HL-60 (cell line): Measurements from ENCODE around the gene ASIC3.

Experiments used
- DNase-seq, 2 experiments: peaks; one replicate each; pipeline ENCODE4 v3.0.0-alpha.2; 2010 to 2020; ENCODE audit warnings: low read depth in 1 of 2, low spot score in 1 of 2
- H3K27ac ChIP-seq: fragments of 250-450 bp; sonication (Bioruptor Pico); replicated peaks from 2 replicates; pipeline ENCODE4 v1.5.1; 2020; ENCODE audit warnings: mild to moderate bottlenecking, moderate library complexity
- H3K27me3 ChIP-seq: fragments of 250-450 bp; sonication (Bioruptor Pico); 2 replicates; pipeline ENCODE4 v1.5.1; 2021; ENCODE audit warnings: mild to moderate bottlenecking, moderate library complexity; ENCODE audit not compliant: insufficient read depth, poor library complexity, severe bottlenecking
- H3K4me3 ChIP-seq: replicated peaks from 2 replicates; pipeline ENCODE4 v1.5.1; 2011; ENCODE audit warnings: mild to moderate bottlenecking, control low read depth, low read length; ENCODE audit not compliant: insufficient read depth
- CTCF ChIP-seq: IDR thresholded peaks from one replicate; pipeline ENCODE4 v1.5.1; 2011; ENCODE audit warnings: low read length, control low read depth, inconsistent platforms; ENCODE audit not compliant: insufficient read depth
- GABPA ChIP-seq: IDR thresholded peaks from 2 replicates; pipeline ENCODE4 v1.6.1; 2012; ENCODE audit warnings: low read depth
- POLR2AphosphoS5 ChIP-seq: IDR thresholded peaks from 2 replicates; pipeline ENCODE4 v1.6.1; 2012; ENCODE audit warnings: low read depth
- SPI1 ChIP-seq: IDR thresholded peaks from 2 replicates; pipeline ENCODE4 v1.6.1; 2012; ENCODE audit warnings: low read depth, mild to moderate bottlenecking, borderline replicate concordance
- TF ChIP-seq, protein P1 (sequence below): IDR thresholded peaks from 2 replicates; pipeline ENCODE4 v1.6.1; 2012; ENCODE audit warnings: low read depth; ENCODE audit not compliant: insufficient replicate concordance

Gene ASIC3

DNA sequence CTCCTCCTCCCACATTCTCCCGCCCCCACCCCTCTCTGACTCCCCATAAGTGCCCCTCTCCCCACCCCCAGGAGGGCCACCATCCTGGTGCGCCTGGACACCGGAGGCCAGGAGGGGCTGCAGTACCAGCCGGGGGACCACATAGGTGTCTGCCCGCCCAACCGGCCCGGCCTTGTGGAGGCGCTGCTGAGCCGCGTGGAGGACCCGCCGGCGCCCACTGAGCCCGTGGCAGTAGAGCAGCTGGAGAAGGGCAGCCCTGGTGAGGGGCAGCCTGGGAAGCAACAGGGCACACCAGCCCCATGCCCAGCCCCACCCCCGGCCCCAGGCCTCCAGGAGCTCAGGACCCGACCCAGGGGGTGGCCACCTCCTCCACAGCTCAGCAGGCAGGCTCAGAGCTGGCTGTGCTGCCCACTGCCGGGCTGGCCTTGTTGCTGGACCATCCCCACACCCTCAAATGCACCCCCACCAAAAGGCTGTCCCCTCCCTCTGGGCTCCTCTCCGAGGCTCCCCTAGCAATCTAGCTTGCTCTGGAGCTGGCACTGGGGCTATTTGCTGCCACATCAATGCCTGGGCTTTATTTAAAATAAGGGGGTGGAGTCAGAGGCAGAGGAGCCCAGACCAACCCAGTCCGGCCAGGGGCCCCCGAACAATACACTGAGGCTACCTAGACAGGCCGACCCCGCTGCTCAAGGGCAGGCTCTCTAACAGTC, 38.8 kb upstream of the ASIC3 start:
- DNase-seq, result no peak
- no peak overlapping the region for H3K4me3 ChIP-seq
- H3K27me3 ChIP-seq, result peaks cover 6% of the 10 kb centered on the region
- TF ChIP-seq, protein P1, sequence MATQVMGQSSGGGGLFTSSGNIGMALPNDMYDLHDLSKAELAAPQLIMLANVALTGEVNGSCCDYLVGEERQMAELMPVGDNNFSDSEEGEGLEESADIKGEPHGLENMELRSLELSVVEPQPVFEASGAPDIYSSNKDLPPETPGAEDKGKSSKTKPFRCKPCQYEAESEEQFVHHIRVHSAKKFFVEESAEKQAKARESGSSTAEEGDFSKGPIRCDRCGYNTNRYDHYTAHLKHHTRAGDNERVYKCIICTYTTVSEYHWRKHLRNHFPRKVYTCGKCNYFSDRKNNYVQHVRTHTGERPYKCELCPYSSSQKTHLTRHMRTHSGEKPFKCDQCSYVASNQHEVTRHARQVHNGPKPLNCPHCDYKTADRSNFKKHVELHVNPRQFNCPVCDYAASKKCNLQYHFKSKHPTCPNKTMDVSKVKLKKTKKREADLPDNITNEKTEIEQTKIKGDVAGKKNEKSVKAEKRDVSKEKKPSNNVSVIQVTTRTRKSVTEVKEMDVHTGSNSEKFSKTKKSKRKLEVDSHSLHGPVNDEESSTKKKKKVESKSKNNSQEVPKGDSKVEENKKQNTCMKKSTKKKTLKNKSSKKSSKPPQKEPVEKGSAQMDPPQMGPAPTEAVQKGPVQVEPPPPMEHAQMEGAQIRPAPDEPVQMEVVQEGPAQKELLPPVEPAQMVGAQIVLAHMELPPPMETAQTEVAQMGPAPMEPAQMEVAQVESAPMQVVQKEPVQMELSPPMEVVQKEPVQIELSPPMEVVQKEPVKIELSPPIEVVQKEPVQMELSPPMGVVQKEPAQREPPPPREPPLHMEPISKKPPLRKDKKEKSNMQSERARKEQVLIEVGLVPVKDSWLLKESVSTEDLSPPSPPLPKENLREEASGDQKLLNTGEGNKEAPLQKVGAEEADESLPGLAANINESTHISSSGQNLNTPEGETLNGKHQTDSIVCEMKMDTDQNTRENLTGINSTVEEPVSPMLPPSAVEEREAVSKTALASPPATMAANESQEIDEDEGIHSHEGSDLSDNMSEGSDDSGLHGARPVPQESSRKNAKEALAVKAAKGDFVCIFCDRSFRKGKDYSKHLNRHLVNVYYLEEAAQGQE, result no peak
- TF ChIP-seq POLR2AphosphoS5, result no peak
- no peak for TF ChIP-seq SPI1
- no peak for TF ChIP-seq GABPA
- TF ChIP-seq CTCF, result no peak
- H3K27ac ChIP-seq, result no peak overlapping the region

DNA sequence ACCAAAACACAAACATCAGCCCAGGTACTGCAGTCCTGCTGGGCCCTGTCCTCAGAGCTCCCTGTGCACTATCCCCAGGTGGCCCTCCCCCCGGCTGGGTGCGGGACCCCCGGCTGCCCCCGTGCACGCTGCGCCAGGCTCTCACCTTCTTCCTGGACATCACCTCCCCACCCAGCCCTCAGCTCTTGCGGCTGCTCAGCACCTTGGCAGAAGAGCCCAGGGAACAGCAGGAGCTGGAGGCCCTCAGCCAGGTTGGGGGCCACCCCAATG, 38.4 kb upstream of the ASIC3 start:
- peaks cover 6% of the 10 kb centered on the region for H3K27me3 ChIP-seq
- TF ChIP-seq POLR2AphosphoS5, result no peak
- TF ChIP-seq, protein P1, result no peak
- no peak overlapping the region for H3K27ac ChIP-seq
- no peak overlapping the region for H3K4me3 ChIP-seq
- no peak for DNase-seq

DNA sequence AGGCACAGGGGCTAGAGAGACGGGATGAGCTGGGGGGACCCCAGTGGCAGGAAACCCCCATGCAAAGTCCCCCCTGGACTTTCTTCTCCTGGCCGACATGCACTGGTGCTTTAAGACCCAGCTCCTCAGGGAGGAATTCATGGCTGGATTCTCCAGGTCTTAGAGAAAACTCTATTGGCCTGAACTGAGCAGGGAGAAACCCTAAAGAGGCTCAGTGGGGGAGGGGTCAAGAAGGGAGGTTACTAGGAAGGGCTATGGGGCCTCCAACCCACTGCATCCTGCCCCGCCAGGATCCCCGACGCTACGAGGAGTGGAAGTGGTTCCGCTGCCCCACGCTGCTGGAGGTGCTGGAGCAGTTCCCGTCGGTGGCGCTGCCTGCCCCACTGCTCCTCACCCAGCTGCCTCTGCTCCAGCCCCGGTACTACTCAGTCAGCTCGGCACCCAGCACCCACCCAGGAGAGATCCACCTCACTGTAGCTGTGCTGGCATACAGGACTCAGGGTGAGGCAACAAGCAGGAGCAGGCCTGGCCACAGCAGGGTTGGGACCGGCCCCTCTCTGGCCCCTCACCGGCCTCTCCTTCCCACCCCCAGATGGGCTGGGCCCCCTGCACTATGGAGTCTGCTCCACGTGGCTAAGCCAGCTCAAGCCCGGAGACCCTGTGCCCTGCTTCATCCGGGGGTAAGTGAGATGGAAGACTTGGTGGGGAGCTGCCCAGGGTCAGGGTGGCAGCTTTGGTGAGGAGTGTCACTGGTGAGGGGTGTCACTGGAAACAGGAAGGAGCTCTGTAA, 37.8 kb upstream of the ASIC3 start:
- no peak for TF ChIP-seq SPI1
- no peak for TF ChIP-seq POLR2AphosphoS5
- TF ChIP-seq CTCF, result no peak
- TF ChIP-seq, protein P1, result no peak
- no peak for TF ChIP-seq GABPA
- H3K27ac ChIP-seq, result no peak overlapping the region
- H3K4me3 ChIP-seq, result no peak overlapping the region
- peaks cover 6% of the 10 kb centered on the region for H3K27me3 ChIP-seq
- DNase-seq, result no peak
